ENCODE measurements around the gene TAOK1. TPM values are rescaled to one million over a fixed set of nuclear protein-coding genes. Genes with fewer than 3 reads are reported as not detected.

Gene TAOK1
- total and polyA plus RNA-seq, 9 of the 15 experiments (the other 6 are each of a cell fraction or from before 2014, with no cell fraction given) = 3.2 to 33.1 (median 16.5) TPM

GRCh38 chr17:29584452-29585079 is 194.4 kb downstream of the TAOK1 start:
- no peak overlapping the region for H3K4me3 ChIP-seq
- no peaks in the 10 kb centered on the region for H3K27me3 ChIP-seq (ENCODE audit: control insufficient read depth in 2 of 2, insufficient read depth in 2 of 2, low read length in 2 of 2)
- H3K9me1 ChIP-seq (ENCODE audit: control insufficient read depth, insufficient read depth, low read length) = peaks cover 2% of the 10 kb centered on the region
- H2AFZ ChIP-seq (ENCODE audit: low read depth, low read length) = no peak overlapping the region
- in situ Hi-C loops (cut with MboI) (no loop called here), intact Hi-C loops (cut with micrococcal nuclease) (no loop called here)
- no peaks in the 10 kb centered on the region; the same call in 1 of the 2 replicates for H4K20me1 ChIP-seq (replicated peaks; ENCODE audit: control insufficient read depth, insufficient read depth, low read length)
- 51% methylated on average over 9 of the region's 12 CpGs for WGBS (ENCODE audit: insufficient coverage, low coverage, missing lambda C conversion rate)
- ChIA-PET POLR2A (no interaction called here), CTCF (ENCODE audit: low intra/inter-chr PET ratio) (interaction anchor here (0.6 to 0.8 kb wide), 2 partner anchors 33 to 349 kb away, joined by 3 read pairs; no protein-coding TSS in a partner anchor)
- BruUV-seq (replicated peaks) = no TSS peak
- FAIRE-seq (no peak), ATAC-seq (no peak), DNase-seq (ENCODE audit: extremely low read depth in 1 of 4, low spot score in 3 of 4) (no peak)
- no peak overlapping the region for H3K27ac ChIP-seq (ENCODE audit: extremely low read depth, low read depth, low read length)
- H3K36me3 ChIP-seq (ENCODE audit: control insufficient read depth, insufficient read depth, low read length) = peaks cover 21% of the 10 kb centered on the region; the same call in 1 of the 3 replicates
- peaks cover 12 to 53% of the 10 kb centered on the region in 2 experiments for H3K4me1 ChIP-seq (replicated peaks in 1 of 2; ENCODE audit: control insufficient read depth in 2 of 2, insufficient read depth in 2 of 2, low read length in 2 of 2)
- TF ChIP-seq RBM25 (IDR thresholded peaks at IDR 0.05; ENCODE audit: low read depth, low read length, severe bottlenecking) = no peak
- TF ChIP-seq, protein P1, sequence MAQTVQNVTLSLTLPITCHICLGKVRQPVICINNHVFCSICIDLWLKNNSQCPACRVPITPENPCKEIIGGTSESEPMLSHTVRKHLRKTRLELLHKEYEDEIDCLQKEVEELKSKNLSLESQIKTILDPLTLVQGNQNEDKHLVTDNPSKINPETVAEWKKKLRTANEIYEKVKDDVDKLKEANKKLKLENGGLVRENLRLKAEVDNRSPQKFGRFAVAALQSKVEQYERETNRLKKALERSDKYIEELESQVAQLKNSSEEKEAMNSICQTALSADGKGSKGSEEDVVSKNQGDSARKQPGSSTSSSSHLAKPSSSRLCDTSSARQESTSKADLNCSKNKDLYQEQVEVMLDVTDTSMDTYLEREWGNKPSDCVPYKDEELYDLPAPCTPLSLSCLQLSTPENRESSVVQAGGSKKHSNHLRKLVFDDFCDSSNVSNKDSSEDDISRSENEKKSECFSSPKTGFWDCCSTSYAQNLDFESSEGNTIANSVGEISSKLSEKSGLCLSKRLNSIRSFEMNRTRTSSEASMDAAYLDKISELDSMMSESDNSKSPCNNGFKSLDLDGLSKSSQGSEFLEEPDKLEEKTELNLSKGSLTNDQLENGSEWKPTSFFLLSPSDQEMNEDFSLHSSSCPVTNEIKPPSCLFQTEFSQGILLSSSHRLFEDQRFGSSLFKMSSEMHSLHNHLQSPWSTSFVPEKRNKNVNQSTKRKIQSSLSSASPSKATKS (CRISPR knock-in tag; IDR thresholded peaks at IDR 0.05) = no peak
- TF ChIP-seq MCM3 (IDR thresholded peaks at IDR 0.05) = no peak
- no peak for TF ChIP-seq POLR2AphosphoS5 (IDR thresholded peaks at IDR 0.05; ENCODE audit: control insufficient read depth, insufficient read depth, low read depth, low read length)
- TF ChIP-seq POLR2G (IDR thresholded peaks at IDR 0.05; ENCODE audit: low read depth, low read length) = 0 out of 2 replicates have a peak, but pooled peaks have one; percentile 4
- no peak for TF ChIP-seq SETDB1 (IDR thresholded peaks at IDR 0.05; ENCODE audit: low read length)
- TF ChIP-seq PCBP2 (IDR thresholded peaks at IDR 0.05; ENCODE audit: low read depth, low read length, poor library complexity, severe bottlenecking) = no peak
- H3K9me3 ChIP-seq (replicated peaks; ENCODE audit: control insufficient read depth, insufficient read depth, low read depth, low read length) = no peaks in the 10 kb centered on the region
- no peak overlapping the region for H3K4me2 ChIP-seq (ENCODE audit: insufficient read depth, low read length)
- H3K79me2 ChIP-seq (ENCODE audit: control insufficient read depth, insufficient read depth, low read length) = peaks cover 24% of the 10 kb centered on the region
- peak overlapping the region in 1 of 2 experiments; percentile 75; a peak in 2 of 4 replicates for H3K9ac ChIP-seq (ENCODE audit: insufficient read depth in 1 of 2, low read depth in 2 of 2, low read length in 2 of 2)

Data from K562 (cell line).